ENCODE data around the gene MFN2.
A peak's percentile ranks its signal among the peaks of the same experiment; 100 is the strongest.

Gene MFN2

GRCh38 chr1:11960715-11961114 lies 19.5 kb upstream of the MFN2 start:
- ChIA-PET POLR2A (interaction anchor here (1.0 to 1.2 kb wide), 2 partner anchors 51 to 52 kb away, joined by 3 to 5 read pairs; no protein-coding TSS in a partner anchor), CTCF (interaction anchor here (0.8 kb wide), 1 partner anchor 123 kb away, joined by 3 read pairs; no protein-coding TSS in a partner anchor)
- Histone ChIP-seq H3K9me3 (ENCODE audit: control insufficient read depth, insufficient read depth, low read depth, low read length) (no peaks in the 10 kb centered on the region), H3K4me3 (ENCODE audit: low read depth, low read length) (no peak overlapping the region), H3K36me3 (ENCODE audit: control insufficient read depth in 2 of 2, insufficient read depth in 1 of 2, low read length in 2 of 2) (peaks cover 17 to 74% of the 10 kb centered on the region in 2 experiments; a peak in 2 of 3 replicates), H3K4me1 (ENCODE audit: control insufficient read depth, insufficient read depth, low read length) (no peaks in the 10 kb centered on the region), H3K27ac (ENCODE audit: extremely low read depth, low read depth, low read length) (no peak overlapping the region)
- TF ChIP-seq AEBP2 (tag by site-specific recombination; IDR thresholded peaks at IDR 0.05; ENCODE audit: borderline replicate concordance) (no peak), ZNF768 (tag by site-specific recombination; IDR thresholded peaks at IDR 0.05) (0 out of 2 replicates have a peak, but pooled peaks have one; percentile 13)

GRCh38 chr1:11961230-11961629 lies 19.0 kb upstream of the MFN2 start:
- no peak overlapping the region for H3K4me3 ChIP-seq (ENCODE audit: low read depth, low read length)
- POLR2A ChIA-PET, result interaction anchor here (1.0 to 1.2 kb wide), 2 partner anchors 51 to 52 kb away, joined by 3 to 5 read pairs; no protein-coding TSS in a partner anchor
- H3K4me1 ChIP-seq (ENCODE audit: control insufficient read depth, insufficient read depth, low read length), result no peaks in the 10 kb centered on the region
- H3K36me3 ChIP-seq (ENCODE audit: control insufficient read depth in 2 of 2, insufficient read depth in 1 of 2, low read length in 2 of 2), result peaks cover 17 to 74% of the 10 kb centered on the region in 2 experiments; a peak in 2 of 3 replicates
- H3K27ac ChIP-seq (ENCODE audit: extremely low read depth, low read depth, low read length), result no peak overlapping the region; the same call in 1 of the 2 replicates
- CTCF ChIA-PET, result interaction anchor here (0.8 kb wide), 1 partner anchor 123 kb away, joined by 3 read pairs; no protein-coding TSS in a partner anchor
- H3K9me3 ChIP-seq (ENCODE audit: control insufficient read depth, insufficient read depth, low read depth, low read length), result no peaks in the 10 kb centered on the region
- TF ChIP-seq ZNF394 (tag by site-specific recombination; IDR thresholded peaks at IDR 0.05; ENCODE audit: borderline replicate concordance) (peak; percentile 40; the same call in 1 of the 2 replicates), OSR2 (tag by site-specific recombination; IDR thresholded peaks at IDR 0.05) (peak; percentile 96), ZNF335 (tag by site-specific recombination; conservative IDR thresholded peaks at IDR 0.05) (no peak), TCF7L2 (IDR thresholded peaks at IDR 0.05; ENCODE audit: borderline replicate concordance, low read depth, low read length) (peak; percentile 98), ZNF571 (tag by site-specific recombination; IDR thresholded peaks at IDR 0.05) (no peak), BCL11A (tag by site-specific recombination; IDR thresholded peaks at IDR 0.05; ENCODE audit: low read depth) (peak; percentile 84; the same call in 1 of the 2 replicates), ZNF548 (tag by site-specific recombination; IDR thresholded peaks at IDR 0.05) (no peak), ZFP69B (tag by site-specific recombination; IDR thresholded peaks at IDR 0.05) (0 out of 2 replicates have a peak, but pooled peaks have one; percentile 30), ZNF692 (tag by site-specific recombination; IDR thresholded peaks at IDR 0.05) (no peak), KLF16 (tag by site-specific recombination; IDR thresholded peaks at IDR 0.05) (no peak), ZBTB21 (tag by site-specific recombination; IDR thresholded peaks at IDR 0.05) (no peak), ZBTB44 (tag by site-specific recombination; IDR thresholded peaks at IDR 0.05) (peak; percentile 47; the same call in 1 of the 2 replicates), ZBTB6 (tag by site-specific recombination; IDR thresholded peaks at IDR 0.05) (peak; percentile 43; the same call in 1 of the 2 replicates), ZBTB17 (tag by site-specific recombination; IDR thresholded peaks at IDR 0.05) (peak; percentile 43; the same call in 1 of the 2 replicates), ZNF629 (tag by site-specific recombination; IDR thresholded peaks at IDR 0.05) (peak; percentile 54; the same call in 1 of the 2 replicates), ZNF24 (tag by site-specific recombination; IDR thresholded peaks at IDR 0.05) (0 out of 2 replicates have a peak, but pooled peaks have one; percentile 54), ZEB2 (tag by site-specific recombination; IDR thresholded peaks at IDR 0.05) (peak; percentile 40; the same call in 1 of the 2 replicates), ZNF223 (tag by site-specific recombination; IDR thresholded peaks at IDR 0.05) (no peak), ZNF843 (tag by site-specific recombination; IDR thresholded peaks at IDR 0.05) (peak; percentile 77), FEZF1 (tag by site-specific recombination; IDR thresholded peaks at IDR 0.05) (peak; percentile 73), BCL6B (tag by site-specific recombination; IDR thresholded peaks at IDR 0.05) (peak; percentile 53; the same call in 1 of the 2 replicates)
